K562 (cell line): ENCODE measurements around the gene OTUD5. TPM values are rescaled to one million over a fixed set of nuclear protein-coding genes. Genes with fewer than 3 reads are reported as not detected.

Source experiments
- EGR1 ChIP-seq: fragments of 450-650 bp; conservative IDR thresholded peaks from 2 replicates; pipeline ENCODE4 v1.6.1; 2017; ENCODE audit warnings: mild to moderate bottlenecking
- EP400 ChIP-seq: fragments of 450-650 bp; IDR thresholded peaks from 2 replicates; pipeline ENCODE4 v1.6.1; 2017; ENCODE audit warnings: antibody characterized with exemption, mild to moderate bottlenecking, moderate library complexity
- FOXA3 ChIP-seq, 2 experiments: fragments of 450-650 bp in 1 of 2; sonication (generic) in 1 of 2; formaldehyde crosslinking; IDR thresholded peaks in 1 of 2; conservative IDR thresholded peaks in 1 of 2; 2 replicates each; pipeline versions ENCODE4 v1.4.0 to v1.8.0; 2020 to 2022; ENCODE audit warnings: mild to moderate bottlenecking in 2 of 2, missing genetic modification reagents in 1 of 2
- HCFC1 ChIP-seq: IDR thresholded peaks from 2 replicates; pipeline ENCODE4 v1.6.1; 2012; ENCODE audit warnings: low read depth, low read length, improper control_type of control experiment
- NR2C1 ChIP-seq, 2 experiments: fragments of 450-650 bp; IDR thresholded peaks; 2 replicates each; pipeline ENCODE4 v1.6.1; 2017; ENCODE audit warnings: mild to moderate bottlenecking in 2 of 2, antibody characterized with exemption in 1 of 2, inconsistent platforms in 1 of 2, missing compliant biosample characterization in 1 of 2, missing genetic modification characterization in 1 of 2
- PHF8 ChIP-seq: fragments of 200-600 bp; sonication (generic); IDR thresholded peaks from 2 replicates; pipeline ENCODE4 v1.6.1; 2012; ENCODE audit warnings: mixed run types, mild to moderate bottlenecking, inconsistent platforms, low read length, moderate library complexity, borderline replicate concordance
- RB1 ChIP-seq: fragments of 450-650 bp; IDR thresholded peaks from 2 replicates; pipeline ENCODE4 v1.6.1; 2017; ENCODE audit warnings: low read depth, mild to moderate bottlenecking
- TCF7L2 ChIP-seq: fragments of 150-350 bp; IDR thresholded peaks from 2 replicates; pipeline ENCODE4 v1.6.1; 2016; ENCODE audit warnings: low read depth, mild to moderate bottlenecking, low read length, moderate library complexity
- ZNF318 ChIP-seq, 2 experiments: fragments of 450-650 bp; IDR thresholded peaks; 2 replicates each; pipeline ENCODE4 v1.6.1; 2016; ENCODE audit warnings: mild to moderate bottlenecking in 2 of 2, borderline replicate concordance in 1 of 2, low read depth in 1 of 2, moderate library complexity in 1 of 2
- ZNF395 ChIP-seq: fragments of 200-800 bp; sonication (Bioruptor generic); IDR thresholded peaks from 2 replicates; pipeline ENCODE4 v1.6.1; 2017; ENCODE audit warnings: missing genetic modification characterization, missing compliant biosample characterization
- ZNF445 ChIP-seq: fragments of 250-450 bp; sonication (Bioruptor Pico); IDR thresholded peaks from 2 replicates; pipeline ENCODE4 v1.4.0; 2020; ENCODE audit warnings: low read depth, mild to moderate bottlenecking, moderate library complexity
- ZNF75A ChIP-seq: fragments of 450-650 bp; formaldehyde crosslinking; IDR thresholded peaks from 2 replicates; pipeline ENCODE4 v1.4.0; 2020; ENCODE audit warnings: mild to moderate bottlenecking
- ZNF780A ChIP-seq: fragments of 250-450 bp; sonication (Bioruptor Pico); IDR thresholded peaks from 2 replicates; pipeline ENCODE4 v1.5.0; 2021; ENCODE audit warnings: mild to moderate bottlenecking
- polyA plus RNA-seq, 8 experiments: library from polyadenylated mRNA; depleted of rRNA in 4 of 8; stranded (reverse) in 5 of 8; unstranded in 3 of 8; fragments of >200 nt; fragmentation: Nextera tagmentation in 2 of 8; fragmentation: Illumina TruSeq in 1 of 8; extraction: Ambion mirVana in 2 of 8; extraction: Trizol in 1 of 8; gene quantifications; 2 replicates each; pipeline versions ENCODE4 v1.2.1 to v1.2.3, GENCODE V29; 2011 to 2014; ENCODE audit warnings: inconsistent platforms in 1 of 8, missing spikeins in 1 of 8
- total RNA-seq, 7 experiments: library from RNA; depleted of rRNA in 6 of 7; stranded (reverse); fragments of >200 nt in 6 of 7; fragmentation: Illumina TruSeq in 2 of 7; extraction: Trizol in 2 of 7; gene quantifications; 2 replicates each; pipeline versions ENCODE4 v1.2.1 to v1.2.3, GENCODE V29; 2011 to 2021; ENCODE audit warnings: low replicate concordance in 1 of 7
- TF ChIP-seq, protein P1 (sequence below): fragments of 250-450 bp; sonication (Bioruptor Pico); IDR thresholded peaks from 2 replicates; pipeline ENCODE4 v1.8.0; 2022; ENCODE audit warnings: inconsistent platforms
- TF ChIP-seq, protein P2 (sequence below): fragments of 250-450 bp; sonication (Bioruptor Pico); IDR thresholded peaks from 2 replicates; pipeline ENCODE4 v1.4.0; 2020

Gene OTUD5
- total and polyA plus RNA-seq, 9 of the 15 experiments (the other 6 are each of a cell fraction or from before 2014, with no cell fraction given), result 3.6 to 102 (median 59.0) TPM

- TF ChIP-seq ZNF395 (CRISPR knock-in tag), result 0 out of 2 replicates have a peak, but pooled peaks have one; percentile 7
- TF ChIP-seq ZNF445 (CRISPR knock-in tag), result no peak
- TF ChIP-seq EGR1, result 0 out of 2 replicates have a peak, but pooled peaks have one; percentile 20
- no peak for TF ChIP-seq HCFC1
- no peak for TF ChIP-seq ZNF780A
- TF ChIP-seq PHF8, result no peak
- TF ChIP-seq, protein P1, sequence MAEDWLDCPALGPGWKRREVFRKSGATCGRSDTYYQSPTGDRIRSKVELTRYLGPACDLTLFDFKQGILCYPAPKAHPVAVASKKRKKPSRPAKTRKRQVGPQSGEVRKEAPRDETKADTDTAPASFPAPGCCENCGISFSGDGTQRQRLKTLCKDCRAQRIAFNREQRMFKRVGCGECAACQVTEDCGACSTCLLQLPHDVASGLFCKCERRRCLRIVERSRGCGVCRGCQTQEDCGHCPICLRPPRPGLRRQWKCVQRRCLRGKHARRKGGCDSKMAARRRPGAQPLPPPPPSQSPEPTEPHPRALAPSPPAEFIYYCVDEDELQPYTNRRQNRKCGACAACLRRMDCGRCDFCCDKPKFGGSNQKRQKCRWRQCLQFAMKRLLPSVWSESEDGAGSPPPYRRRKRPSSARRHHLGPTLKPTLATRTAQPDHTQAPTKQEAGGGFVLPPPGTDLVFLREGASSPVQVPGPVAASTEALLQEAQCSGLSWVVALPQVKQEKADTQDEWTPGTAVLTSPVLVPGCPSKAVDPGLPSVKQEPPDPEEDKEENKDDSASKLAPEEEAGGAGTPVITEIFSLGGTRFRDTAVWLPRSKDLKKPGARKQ, result no peak
- TF ChIP-seq RB1, result peak; percentile 26; the same call in 1 of the 2 replicates
- TF ChIP-seq ZNF75A (CRISPR knock-in tag), result no peak
- TF ChIP-seq ZNF318 (IDR thresholded peaks at IDR 0.05; ENCODE audit: borderline replicate concordance in 1 of 2, low read depth in 1 of 2), result no peak
- no peak for TF ChIP-seq FOXA3 (CRISPR knock-in tag; conservative IDR thresholded peaks at IDR 0.05 in 1 of 2, IDR thresholded peaks at IDR 0.05 in 1 of 2)
- TF ChIP-seq, protein P2, sequence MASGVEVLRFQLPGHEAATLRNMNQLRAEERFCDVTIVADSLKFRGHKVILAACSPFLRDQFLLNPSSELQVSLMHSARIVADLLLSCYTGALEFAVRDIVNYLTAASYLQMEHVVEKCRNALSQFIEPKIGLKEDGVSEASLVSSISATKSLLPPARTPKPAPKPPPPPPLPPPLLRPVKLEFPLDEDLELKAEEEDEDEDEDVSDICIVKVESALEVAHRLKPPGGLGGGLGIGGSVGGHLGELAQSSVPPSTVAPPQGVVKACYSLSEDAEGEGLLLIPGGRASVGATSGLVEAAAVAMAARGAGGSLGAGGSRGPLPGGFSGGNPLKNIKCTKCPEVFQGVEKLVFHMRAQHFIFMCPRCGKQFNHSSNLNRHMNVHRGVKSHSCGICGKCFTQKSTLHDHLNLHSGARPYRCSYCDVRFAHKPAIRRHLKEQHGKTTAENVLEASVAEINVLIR, result peak; percentile 26; the same call in 1 of the 2 replicates
- no peak for TF ChIP-seq NR2C1 (IDR thresholded peaks at IDR 0.05)
- TF ChIP-seq NR2C1 (tag; IDR thresholded peaks at IDR 0.05), result peak; percentile 69
- TF ChIP-seq EP400, result peak; percentile 83
- TF ChIP-seq TCF7L2, result no peak
These were observed 16.9 kb downstream of the OTUD5 start (continued) for GRCh38 chrX:48940404-48940955.
